ENCODE data around the gene TRIM17.

- TF ChIP-seq CTCF (conservative IDR thresholded peaks at IDR 0.05 in 1 of 2, IDR thresholded peaks at IDR 0.05 in 1 of 2; ENCODE audit: low read depth in 1 of 2, low read length in 2 of 2) (no peak), EZH2 (IDR thresholded peaks at IDR 0.05; ENCODE audit: low read length, missing control alignments) (no peak)
Observed at GRCh38 chr1:228400237-228400651, 16.4 kb downstream of the TRIM17 start.
